Measurements from ENCODE around the gene PCDHGB5. TPM values are rescaled to one million over a fixed set of nuclear protein-coding genes. Genes with fewer than 3 reads are reported as not detected.

Gene PCDHGB5
- total and polyA plus RNA-seq, 2 of the 13 experiments (the other 11 are each of a cell fraction or from before 2014, with no cell fraction given), result 0.08 to 0.44 TPM

DNA sequence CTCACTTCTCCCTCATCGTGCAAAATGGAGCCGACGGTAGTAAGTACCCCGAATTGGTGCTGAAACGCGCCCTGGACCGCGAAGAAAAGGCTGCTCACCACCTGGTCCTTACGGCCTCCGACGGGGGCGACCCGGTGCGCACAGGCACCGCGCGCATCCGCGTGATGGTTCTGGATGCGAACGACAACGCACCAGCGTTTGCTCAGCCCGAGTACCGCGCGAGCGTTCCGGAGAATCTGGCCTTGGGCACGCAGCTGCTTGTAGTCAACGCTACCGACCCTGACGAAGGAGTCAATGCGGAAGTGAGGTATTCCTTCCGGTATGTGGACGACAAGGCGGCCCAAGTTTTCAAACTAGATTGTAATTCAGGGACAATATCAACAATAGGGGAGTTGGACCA is 33.5 kb downstream of the PCDHGB5 start:
- FAIRE-seq, result no peak
- H3K27me3 ChIP-seq (ENCODE audit: control insufficient read depth in 1 of 2, insufficient read depth in 2 of 2, low read length in 2 of 2), result no peaks in the 10 kb centered on the region
- no peaks in the 10 kb centered on the region for H3K36me3 ChIP-seq (replicated peaks in 1 of 2; ENCODE audit: control insufficient read depth in 1 of 2, insufficient read depth in 2 of 2, low read length in 2 of 2)
- WGBS (ENCODE audit: low lambda C conversion rate), result 91% methylated on average over 34 of the region's 37 CpGs
- no peaks in the 10 kb centered on the region for H3K4me1 ChIP-seq (ENCODE audit: insufficient read depth, low read length)
- no peak overlapping the region for H3K4me3 ChIP-seq (replicated peaks in 1 of 3; ENCODE audit: insufficient read depth in 1 of 3, low read depth in 2 of 3, low read length in 3 of 3)
- in situ Hi-C loops (cut with HindIII; ENCODE audit: extremely low pct_ligation_motif_present, low pct_unique_long_range_greater_than_20kb) (no loop called here), intact Hi-C loops (cut with micrococcal nuclease; ENCODE audit: unreplicated experiment) (no loop called here)
- CTCF ChIA-PET (ENCODE audit: low intra/inter-chr PET ratio, low total read pairs), result no interaction called here
- H3K4me2 ChIP-seq (ENCODE audit: low read depth, low read length), result no peak overlapping the region
- no peak overlapping the region for H2AFZ ChIP-seq (ENCODE audit: low read length)
- BruUV-seq (replicated peaks), result no TSS peak
- POLR2A ChIA-PET, result no interaction called here
- no peaks in the 10 kb centered on the region for H4K20me1 ChIP-seq (ENCODE audit: insufficient read depth, low read length)
- no peak for DNase-seq (ENCODE audit: low spot score)
- no peaks in the 10 kb centered on the region for H3K79me2 ChIP-seq (ENCODE audit: insufficient read depth, low read length)
- TF ChIP-seq SIX1 (CRISPR knock-in tag; IDR thresholded peaks at IDR 0.05; ENCODE audit: borderline replicate concordance) (no peak), HOXA9 (CRISPR knock-in tag; IDR thresholded peaks at IDR 0.05; ENCODE audit: borderline replicate concordance) (no peak), GABPB1 (CRISPR knock-in tag; IDR thresholded peaks at IDR 0.05) (no peak), ZNF205 (CRISPR knock-in tag; IDR thresholded peaks at IDR 0.05) (no peak), MAF1 (CRISPR knock-in tag; IDR thresholded peaks at IDR 0.05; ENCODE audit: borderline replicate concordance) (no peak), JUNB (CRISPR knock-in tag; IDR thresholded peaks at IDR 0.05; ENCODE audit: borderline replicate concordance) (no peak), NONO (IDR thresholded peaks at IDR 0.05) (no peak), NONO (CRISPR knock-in tag; conservative IDR thresholded peaks at IDR 0.05) (no peak), HMG20B (CRISPR knock-in tag; conservative IDR thresholded peaks at IDR 0.05) (no peak)
- TF ChIP-seq, protein P1, sequence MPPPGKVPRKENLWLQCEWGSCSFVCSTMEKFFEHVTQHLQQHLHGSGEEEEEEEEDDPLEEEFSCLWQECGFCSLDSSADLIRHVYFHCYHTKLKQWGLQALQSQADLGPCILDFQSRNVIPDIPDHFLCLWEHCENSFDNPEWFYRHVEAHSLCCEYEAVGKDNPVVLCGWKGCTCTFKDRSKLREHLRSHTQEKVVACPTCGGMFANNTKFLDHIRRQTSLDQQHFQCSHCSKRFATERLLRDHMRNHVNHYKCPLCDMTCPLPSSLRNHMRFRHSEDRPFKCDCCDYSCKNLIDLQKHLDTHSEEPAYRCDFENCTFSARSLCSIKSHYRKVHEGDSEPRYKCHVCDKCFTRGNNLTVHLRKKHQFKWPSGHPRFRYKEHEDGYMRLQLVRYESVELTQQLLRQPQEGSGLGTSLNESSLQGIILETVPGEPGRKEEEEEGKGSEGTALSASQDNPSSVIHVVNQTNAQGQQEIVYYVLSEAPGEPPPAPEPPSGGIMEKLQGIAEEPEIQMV (CRISPR knock-in tag; IDR thresholded peaks at IDR 0.05; ENCODE audit: low read depth), result no peak
- TF ChIP-seq, protein P2, sequence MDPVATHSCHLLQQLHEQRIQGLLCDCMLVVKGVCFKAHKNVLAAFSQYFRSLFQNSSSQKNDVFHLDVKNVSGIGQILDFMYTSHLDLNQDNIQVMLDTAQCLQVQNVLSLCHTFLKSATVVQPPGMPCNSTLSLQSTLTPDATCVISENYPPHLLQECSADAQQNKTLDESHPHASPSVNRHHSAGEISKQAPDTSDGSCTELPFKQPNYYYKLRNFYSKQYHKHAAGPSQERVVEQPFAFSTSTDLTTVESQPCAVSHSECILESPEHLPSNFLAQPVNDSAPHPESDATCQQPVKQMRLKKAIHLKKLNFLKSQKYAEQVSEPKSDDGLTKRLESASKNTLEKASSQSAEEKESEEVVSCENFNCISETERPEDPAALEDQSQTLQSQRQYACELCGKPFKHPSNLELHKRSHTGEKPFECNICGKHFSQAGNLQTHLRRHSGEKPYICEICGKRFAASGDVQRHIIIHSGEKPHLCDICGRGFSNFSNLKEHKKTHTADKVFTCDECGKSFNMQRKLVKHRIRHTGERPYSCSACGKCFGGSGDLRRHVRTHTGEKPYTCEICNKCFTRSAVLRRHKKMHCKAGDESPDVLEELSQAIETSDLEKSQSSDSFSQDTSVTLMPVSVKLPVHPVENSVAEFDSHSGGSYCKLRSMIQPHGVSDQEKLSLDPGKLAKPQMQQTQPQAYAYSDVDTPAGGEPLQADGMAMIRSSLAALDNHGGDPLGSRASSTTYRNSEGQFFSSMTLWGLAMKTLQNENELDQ (CRISPR knock-in tag; IDR thresholded peaks at IDR 0.05; ENCODE audit: borderline replicate concordance), result no peak
- TF ChIP-seq, protein P3, sequence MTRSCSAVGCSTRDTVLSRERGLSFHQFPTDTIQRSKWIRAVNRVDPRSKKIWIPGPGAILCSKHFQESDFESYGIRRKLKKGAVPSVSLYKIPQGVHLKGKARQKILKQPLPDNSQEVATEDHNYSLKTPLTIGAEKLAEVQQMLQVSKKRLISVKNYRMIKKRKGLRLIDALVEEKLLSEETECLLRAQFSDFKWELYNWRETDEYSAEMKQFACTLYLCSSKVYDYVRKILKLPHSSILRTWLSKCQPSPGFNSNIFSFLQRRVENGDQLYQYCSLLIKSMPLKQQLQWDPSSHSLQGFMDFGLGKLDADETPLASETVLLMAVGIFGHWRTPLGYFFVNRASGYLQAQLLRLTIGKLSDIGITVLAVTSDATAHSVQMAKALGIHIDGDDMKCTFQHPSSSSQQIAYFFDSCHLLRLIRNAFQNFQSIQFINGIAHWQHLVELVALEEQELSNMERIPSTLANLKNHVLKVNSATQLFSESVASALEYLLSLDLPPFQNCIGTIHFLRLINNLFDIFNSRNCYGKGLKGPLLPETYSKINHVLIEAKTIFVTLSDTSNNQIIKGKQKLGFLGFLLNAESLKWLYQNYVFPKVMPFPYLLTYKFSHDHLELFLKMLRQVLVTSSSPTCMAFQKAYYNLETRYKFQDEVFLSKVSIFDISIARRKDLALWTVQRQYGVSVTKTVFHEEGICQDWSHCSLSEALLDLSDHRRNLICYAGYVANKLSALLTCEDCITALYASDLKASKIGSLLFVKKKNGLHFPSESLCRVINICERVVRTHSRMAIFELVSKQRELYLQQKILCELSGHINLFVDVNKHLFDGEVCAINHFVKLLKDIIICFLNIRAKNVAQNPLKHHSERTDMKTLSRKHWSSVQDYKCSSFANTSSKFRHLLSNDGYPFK (CRISPR knock-in tag; IDR thresholded peaks at IDR 0.05; ENCODE audit: borderline replicate concordance), result no peak
- TF ChIP-seq, protein P4, sequence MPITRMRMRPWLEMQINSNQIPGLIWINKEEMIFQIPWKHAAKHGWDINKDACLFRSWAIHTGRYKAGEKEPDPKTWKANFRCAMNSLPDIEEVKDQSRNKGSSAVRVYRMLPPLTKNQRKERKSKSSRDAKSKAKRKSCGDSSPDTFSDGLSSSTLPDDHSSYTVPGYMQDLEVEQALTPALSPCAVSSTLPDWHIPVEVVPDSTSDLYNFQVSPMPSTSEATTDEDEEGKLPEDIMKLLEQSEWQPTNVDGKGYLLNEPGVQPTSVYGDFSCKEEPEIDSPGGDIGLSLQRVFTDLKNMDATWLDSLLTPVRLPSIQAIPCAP (CRISPR knock-in tag; IDR thresholded peaks at IDR 0.05; ENCODE audit: low read depth), result no peak
- ATAC-seq, result no peak
- no peak overlapping the region for H3K9ac ChIP-seq (ENCODE audit: insufficient read depth, low read depth, low read length)
- no peak overlapping the region for H3K27ac ChIP-seq (ENCODE audit: extremely low read length, insufficient read depth, low read length)
- peaks cover 19% of the 10 kb centered on the region; the same call in 1 of the 2 replicates for H3K9me3 ChIP-seq (ENCODE audit: low read length)
